GM12878 (cell line): Measurements from ENCODE around the gene SOS1. TPM values are rescaled to one million over a fixed set of nuclear protein-coding genes. Genes with fewer than 3 reads are reported as not detected.

Experiments used
- ATAC-seq: fragments of 200-7000 bp; cut with Tn5 transposase; 3 replicates; pipeline ENCODE4 v1.9.1; 2020; ENCODE audit warnings: mild to moderate bottlenecking, moderate library complexity
- BruUV-seq: library from RNA; stranded (reverse); fragments of 400-500 nt; replicated peaks from 2 replicates; lab custom pipeline; 2021; lab: Mats Ljungman, UMichigan
- CTCF ChIA-PET: fragments of 300-600 bp; sonication (Branson Sonifier 250); formaldehyde crosslinking; extraction: SDS; loops from one replicate; lab custom pipeline; 2021; ENCODE audit warnings: inconsistent platforms; lab: Yijun Ruan, JAX
- POLR2A ChIA-PET: fragments of 350-600 bp; formaldehyde crosslinking; extraction: SDS; loops from one replicate; lab custom pipeline; 2021; ENCODE audit warnings: inconsistent platforms; lab: Charles Lee
- RAD21 ChIA-PET: fragments of 300-600 bp; sonication (Branson Sonifier 250); formaldehyde crosslinking; loops from one replicate; lab custom pipeline; 2023; ENCODE audit warnings: antibody characterized with exemption; ENCODE audit not compliant: unreplicated experiment; lab: Charles Lee
- SMC1A ChIA-PET: fragments of 300-600 bp; sonication (Branson Sonifier 250); formaldehyde crosslinking; loops from one replicate; lab custom pipeline; 2023; ENCODE audit not compliant: unreplicated experiment, uncharacterized antibody; lab: Charles Lee
- DNase-seq: peaks from one replicate; pipeline ENCODE4 v3.0.0-alpha.2; 2011; ENCODE audit warnings: low read depth, low spot score
- FAIRE-seq: peaks from 3 replicates; lab custom pipeline; 2011; peaks lifted over from hg19 to GRCh38; lab: Jason Lieb, UNC
- H2AFZ ChIP-seq: 2 replicates; pipeline ENCODE4 v1.6.0; 2011; ENCODE audit warnings: low read depth, low read length, control low read depth; ENCODE audit not compliant: control insufficient read depth
- H3K27ac ChIP-seq: 2 replicates; pipeline ENCODE4 v1.5.1; 2011; ENCODE audit warnings: control low read depth; ENCODE audit not compliant: control insufficient read depth, insufficient read depth
- H3K27me3 ChIP-seq, 2 experiments: replicated peaks in 1 of 2; 2 replicates each; pipeline versions ENCODE4 v1.6.0 to v1.6.1; 2011; ENCODE audit warnings: low read length in 1 of 2; ENCODE audit not compliant: control insufficient read depth in 2 of 2, insufficient read depth in 2 of 2
- H3K36me3 ChIP-seq, 2 experiments: 2 replicates each; pipeline ENCODE4 v1.5.1; 2011; ENCODE audit warnings: low read length in 1 of 2; ENCODE audit not compliant: control insufficient read depth in 2 of 2, insufficient read depth in 2 of 2
- H3K4me1 ChIP-seq: 2 replicates; pipeline ENCODE4 v1.6.1; 2011; ENCODE audit warnings: mild to moderate bottlenecking, low read length, moderate library complexity, mixed read lengths; ENCODE audit not compliant: control insufficient read depth, insufficient read depth
- H3K4me2 ChIP-seq: 2 replicates; pipeline ENCODE4 v1.6.0; 2011; ENCODE audit warnings: control low read depth; ENCODE audit not compliant: control insufficient read depth, insufficient read depth
- H3K4me3 ChIP-seq: fragments of 200-600 bp; sonication (generic); 2 replicates; pipeline ENCODE4 v1.5.1; 2016
- H3K79me2 ChIP-seq: 2 replicates; pipeline ENCODE4 v1.6.0; 2011; ENCODE audit warnings: low read length; ENCODE audit not compliant: control insufficient read depth, insufficient read depth
- H3K9ac ChIP-seq: 2 replicates; pipeline ENCODE4 v1.8.0; 2011; ENCODE audit warnings: low read length, control low read depth, mixed read lengths; ENCODE audit not compliant: control insufficient read depth, insufficient read depth
- H3K9me3 ChIP-seq: replicated peaks from 3 replicates; pipeline ENCODE4 v1.5.1; 2011; ENCODE audit warnings: mild to moderate bottlenecking, low read length; ENCODE audit not compliant: control insufficient read depth, insufficient read depth
- H4K20me1 ChIP-seq: 2 replicates; pipeline ENCODE4 v1.6.0; 2011; ENCODE audit not compliant: control insufficient read depth, insufficient read depth
- BHLHE40 ChIP-seq, 2 experiments: fragments of 450-650 bp in 1 of 2; IDR thresholded peaks; 2 replicates each; pipeline ENCODE4 v1.6.1; 2011 to 2017; ENCODE audit warnings: low read depth in 2 of 2, borderline replicate concordance in 1 of 2, improper control_type of control experiment in 1 of 2, low read length in 1 of 2, mild to moderate bottlenecking in 1 of 2
- BMI1 ChIP-seq: fragments of 450-650 bp; IDR thresholded peaks from 2 replicates; pipeline ENCODE4 v1.6.1; 2016; ENCODE audit warnings: mild to moderate bottlenecking, moderate library complexity, borderline replicate concordance
- EED ChIP-seq: sonication (generic); IDR thresholded peaks from 2 replicates; pipeline ENCODE4 v1.6.1; 2016; ENCODE audit warnings: antibody characterized with exemption, low read depth
- FOS ChIP-seq: IDR thresholded peaks from 3 replicates; pipeline ENCODE4 v1.6.1; 2011; ENCODE audit warnings: borderline replicate concordance; ENCODE audit not compliant: insufficient read length; ENCODE audit errors: extremely low read depth
- HDAC6 ChIP-seq: fragments of 200-600 bp; sonication (generic); IDR thresholded peaks from one replicate; pipeline ENCODE4 v1.8.0; 2017; ENCODE audit warnings: antibody characterized with exemption; ENCODE audit not compliant: unreplicated experiment
- JUNB ChIP-seq: IDR thresholded peaks from 2 replicates; pipeline ENCODE4 v1.6.1; 2016; ENCODE audit warnings: antibody characterized with exemption, mild to moderate bottlenecking
- NFXL1 ChIP-seq: fragments of 450-650 bp; IDR thresholded peaks from 2 replicates; pipeline ENCODE4 v1.6.1; 2017; ENCODE audit warnings: antibody characterized with exemption, mild to moderate bottlenecking, borderline replicate concordance
- PML ChIP-seq: IDR thresholded peaks from 2 replicates; pipeline ENCODE4 v1.6.1; 2012; ENCODE audit warnings: low read length, inconsistent platforms
- RCOR1 ChIP-seq: conservative IDR thresholded peaks from 2 replicates; pipeline ENCODE4 v1.6.1; 2012; ENCODE audit warnings: low read depth, low read length, improper control_type of control experiment
- STAT3 ChIP-seq: IDR thresholded peaks from 2 replicates; pipeline ENCODE4 v1.6.1; 2011; ENCODE audit warnings: low read depth, low read length, improper control_type of control experiment
- WGBS: methylation state at CpG from one replicate; pipeline ENCODE4 v1.1.6; 2016; ENCODE audit warnings: low lambda C conversion rate; ENCODE audit not compliant: insufficient replicate concordance, insufficient coverage; ENCODE audit errors: missing lambda C conversion rate; 5-methylcytosine and 5-hydroxymethylcytosine counted together
- in situ Hi-C: fragments of 300-500 bp; cut with MboI; formaldehyde crosslinking; loops from 9 replicates; pipeline ENCODE4 v1.14.3; 2018; ENCODE audit warnings: mixed read lengths
- intact Hi-C: fragments of 100-400 bp; cut with micrococcal nuclease; formaldehyde crosslinking; loops from one replicate; pipeline ENCODE4 v1.14.2; 2022; ENCODE audit not compliant: unreplicated experiment
- polyA plus RNA-seq, 11 experiments: library from polyadenylated mRNA; depleted of rRNA in 4 of 11; unstranded in 6 of 11; stranded (reverse) in 5 of 11; fragments of >200 nt; fragmentation: Nextera tagmentation in 4 of 11; fragmentation: Illumina TruSeq in 1 of 11; extraction: Ambion mirVana in 4 of 11; extraction: Trizol in 1 of 11; gene quantifications; 1 replicate in 1 of 11; 2 replicates in 10 of 11; pipeline versions ENCODE4 v1.2.1 to v1.2.3, GENCODE V29; 2011 to 2016; ENCODE audit warnings: inconsistent platforms in 2 of 11, missing spikeins in 2 of 11, low read depth in 1 of 11
- total RNA-seq, 4 experiments: library from RNA; depleted of rRNA in 3 of 4; stranded (reverse); fragments of >200 nt in 3 of 4; fragmentation: Illumina TruSeq in 1 of 4; extraction: Trizol in 1 of 4; gene quantifications; 2 replicates each; pipeline versions ENCODE4 v1.2.1 to v1.2.3, GENCODE V29; 2013 to 2021
- TF ChIP-seq, protein P1 (sequence below): IDR thresholded peaks from 2 replicates; pipeline ENCODE4 v1.6.1; 2012; ENCODE audit warnings: low read depth, low read length, improper control_type of control experiment
- TF ChIP-seq, protein P2 (sequence below): IDR thresholded peaks from 2 replicates; pipeline ENCODE4 v1.6.1; 2012; ENCODE audit warnings: low read depth, low read length, improper control_type of control experiment
- TF ChIP-seq, protein P3 (sequence below): fragments of 450-650 bp; IDR thresholded peaks from 2 replicates; pipeline ENCODE4 v1.6.1; 2016; ENCODE audit warnings: mild to moderate bottlenecking
- TF ChIP-seq, protein P4 (sequence below): IDR thresholded peaks from 2 replicates; pipeline ENCODE4 v1.6.1; 2012; ENCODE audit warnings: improper control_type of control experiment, low read depth, low read length; ENCODE audit not compliant: insufficient replicate concordance
- TF ChIP-seq, protein P5 (sequence below): IDR thresholded peaks from 2 replicates; pipeline ENCODE4 v1.6.1; 2011; ENCODE audit warnings: low read depth, mild to moderate bottlenecking, low read length, moderate library complexity, borderline replicate concordance; ENCODE audit errors: extremely low read depth

Gene SOS1
- total and polyA plus RNA-seq, 10 of the 15 experiments (the other 5 are each of a cell fraction or from before 2014, with no cell fraction given): 2.1 to 24.1 (median 8.5) TPM

DNA sequence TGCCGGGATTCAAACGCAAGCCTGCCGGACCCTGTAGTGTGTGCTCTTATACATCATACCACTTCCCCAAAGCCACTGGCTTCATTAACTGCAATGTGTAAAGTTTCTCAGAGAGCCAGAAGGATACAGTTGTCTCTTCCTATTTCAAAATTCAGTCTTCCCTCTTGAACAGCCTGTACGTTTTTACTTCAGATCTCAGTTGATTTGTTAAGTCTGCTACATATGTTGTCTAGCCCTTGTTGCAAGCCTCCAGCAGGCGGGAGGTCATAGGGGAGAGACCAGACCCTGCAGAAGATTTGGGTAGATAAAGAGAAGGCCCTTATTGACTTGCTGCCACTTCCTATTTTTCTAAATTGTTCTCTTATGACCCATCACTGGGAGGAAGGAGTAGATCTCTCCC is 174.9 kb downstream of the SOS1 start:
- H2AFZ ChIP-seq: no peak overlapping the region
- ATAC-seq: no peak
- no peak overlapping the region for H3K4me3 ChIP-seq
- H3K9me3 ChIP-seq: no peaks in the 10 kb centered on the region
- no peak overlapping the region for H3K27ac ChIP-seq
- H3K27me3 ChIP-seq: no peaks in the 10 kb centered on the region
- BruUV-seq: no TSS peak
- ChIA-PET RAD21 (interaction anchor here (1.4 to 6.8 kb wide), 2 partner anchors 179 to 282 kb away, joined by 4 to 160 read pairs; no protein-coding TSS in a partner anchor), POLR2A (no interaction called here), CTCF (interaction anchor here (0.8 to 7.8 kb wide), 12 partner anchors 9 to 784 kb away, joined by 3 to 319 read pairs (median 5); no protein-coding TSS in a partner anchor), SMC1A (interaction anchor here (0.6 to 5.8 kb wide), 3 partner anchors 17 to 286 kb away, joined by 3 to 145 read pairs (median 12); no protein-coding TSS in a partner anchor)
- no peaks in the 10 kb centered on the region for H3K79me2 ChIP-seq
- in situ Hi-C loops (loop anchor here (5.0 kb wide), 1 partner anchor 281 kb away; no protein-coding TSS in a partner anchor), intact Hi-C loops (loop anchor here (5.0 kb wide), 1 partner anchor 111 kb away; no protein-coding TSS in a partner anchor)
- no peak overlapping the region for H3K4me2 ChIP-seq
- no peak for DNase-seq
- FAIRE-seq: no peak
- no peaks in the 10 kb centered on the region for H4K20me1 ChIP-seq
- no peak overlapping the region for H3K9ac ChIP-seq
- H3K36me3 ChIP-seq: no peaks in the 10 kb centered on the region
- 67% methylated on average over 5 of the region's 5 CpGs for WGBS
- no peaks in the 10 kb centered on the region for H3K4me1 ChIP-seq
- TF ChIP-seq, protein P1, sequence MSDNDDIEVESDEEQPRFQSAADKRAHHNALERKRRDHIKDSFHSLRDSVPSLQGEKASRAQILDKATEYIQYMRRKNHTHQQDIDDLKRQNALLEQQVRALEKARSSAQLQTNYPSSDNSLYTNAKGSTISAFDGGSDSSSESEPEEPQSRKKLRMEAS: no peak
- TF ChIP-seq EED (no peak), BMI1 (no peak), RCOR1 (no peak), NFXL1 (no peak), JUNB (no peak), STAT3 (no peak), FOS (no peak), BHLHE40 (IDR thresholded peaks at IDR 0.05; ENCODE audit: borderline replicate concordance in 1 of 2, low read depth in 2 of 2, low read length in 1 of 2) (no peak), HDAC6 (no peak), PML (no peak)
- TF ChIP-seq, protein P2, sequence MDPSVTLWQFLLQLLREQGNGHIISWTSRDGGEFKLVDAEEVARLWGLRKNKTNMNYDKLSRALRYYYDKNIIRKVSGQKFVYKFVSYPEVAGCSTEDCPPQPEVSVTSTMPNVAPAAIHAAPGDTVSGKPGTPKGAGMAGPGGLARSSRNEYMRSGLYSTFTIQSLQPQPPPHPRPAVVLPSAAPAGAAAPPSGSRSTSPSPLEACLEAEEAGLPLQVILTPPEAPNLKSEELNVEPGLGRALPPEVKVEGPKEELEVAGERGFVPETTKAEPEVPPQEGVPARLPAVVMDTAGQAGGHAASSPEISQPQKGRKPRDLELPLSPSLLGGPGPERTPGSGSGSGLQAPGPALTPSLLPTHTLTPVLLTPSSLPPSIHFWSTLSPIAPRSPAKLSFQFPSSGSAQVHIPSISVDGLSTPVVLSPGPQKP: no peak
- TF ChIP-seq, protein P3, sequence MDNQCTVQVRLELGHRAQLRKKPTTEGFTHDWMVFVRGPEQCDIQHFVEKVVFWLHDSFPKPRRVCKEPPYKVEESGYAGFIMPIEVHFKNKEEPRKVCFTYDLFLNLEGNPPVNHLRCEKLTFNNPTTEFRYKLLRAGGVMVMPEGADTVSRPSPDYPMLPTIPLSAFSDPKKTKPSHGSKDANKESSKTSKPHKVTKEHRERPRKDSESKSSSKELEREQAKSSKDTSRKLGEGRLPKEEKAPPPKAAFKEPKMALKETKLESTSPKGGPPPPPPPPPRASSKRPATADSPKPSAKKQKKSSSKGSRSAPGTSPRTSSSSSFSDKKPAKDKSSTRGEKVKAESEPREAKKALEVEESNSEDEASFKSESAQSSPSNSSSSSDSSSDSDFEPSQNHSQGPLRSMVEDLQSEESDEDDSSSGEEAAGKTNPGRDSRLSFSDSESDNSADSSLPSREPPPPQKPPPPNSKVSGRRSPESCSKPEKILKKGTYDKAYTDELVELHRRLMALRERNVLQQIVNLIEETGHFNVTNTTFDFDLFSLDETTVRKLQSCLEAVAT: no peak
- TF ChIP-seq, protein P4, sequence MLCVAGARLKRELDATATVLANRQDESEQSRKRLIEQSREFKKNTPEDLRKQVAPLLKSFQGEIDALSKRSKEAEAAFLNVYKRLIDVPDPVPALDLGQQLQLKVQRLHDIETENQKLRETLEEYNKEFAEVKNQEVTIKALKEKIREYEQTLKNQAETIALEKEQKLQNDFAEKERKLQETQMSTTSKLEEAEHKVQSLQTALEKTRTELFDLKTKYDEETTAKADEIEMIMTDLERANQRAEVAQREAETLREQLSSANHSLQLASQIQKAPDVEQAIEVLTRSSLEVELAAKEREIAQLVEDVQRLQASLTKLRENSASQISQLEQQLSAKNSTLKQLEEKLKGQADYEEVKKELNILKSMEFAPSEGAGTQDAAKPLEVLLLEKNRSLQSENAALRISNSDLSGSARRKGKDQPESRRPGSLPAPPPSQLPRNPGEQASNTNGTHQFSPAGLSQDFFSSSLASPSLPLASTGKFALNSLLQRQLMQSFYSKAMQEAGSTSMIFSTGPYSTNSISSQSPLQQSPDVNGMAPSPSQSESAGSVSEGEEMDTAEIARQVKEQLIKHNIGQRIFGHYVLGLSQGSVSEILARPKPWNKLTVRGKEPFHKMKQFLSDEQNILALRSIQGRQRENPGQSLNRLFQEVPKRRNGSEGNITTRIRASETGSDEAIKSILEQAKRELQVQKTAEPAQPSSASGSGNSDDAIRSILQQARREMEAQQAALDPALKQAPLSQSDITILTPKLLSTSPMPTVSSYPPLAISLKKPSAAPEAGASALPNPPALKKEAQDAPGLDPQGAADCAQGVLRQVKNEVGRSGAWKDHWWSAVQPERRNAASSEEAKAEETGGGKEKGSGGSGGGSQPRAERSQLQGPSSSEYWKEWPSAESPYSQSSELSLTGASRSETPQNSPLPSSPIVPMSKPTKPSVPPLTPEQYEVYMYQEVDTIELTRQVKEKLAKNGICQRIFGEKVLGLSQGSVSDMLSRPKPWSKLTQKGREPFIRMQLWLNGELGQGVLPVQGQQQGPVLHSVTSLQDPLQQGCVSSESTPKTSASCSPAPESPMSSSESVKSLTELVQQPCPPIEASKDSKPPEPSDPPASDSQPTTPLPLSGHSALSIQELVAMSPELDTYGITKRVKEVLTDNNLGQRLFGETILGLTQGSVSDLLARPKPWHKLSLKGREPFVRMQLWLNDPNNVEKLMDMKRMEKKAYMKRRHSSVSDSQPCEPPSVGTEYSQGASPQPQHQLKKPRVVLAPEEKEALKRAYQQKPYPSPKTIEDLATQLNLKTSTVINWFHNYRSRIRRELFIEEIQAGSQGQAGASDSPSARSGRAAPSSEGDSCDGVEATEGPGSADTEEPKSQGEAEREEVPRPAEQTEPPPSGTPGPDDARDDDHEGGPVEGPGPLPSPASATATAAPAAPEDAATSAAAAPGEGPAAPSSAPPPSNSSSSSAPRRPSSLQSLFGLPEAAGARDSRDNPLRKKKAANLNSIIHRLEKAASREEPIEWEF: no peak
- TF ChIP-seq, protein P5, sequence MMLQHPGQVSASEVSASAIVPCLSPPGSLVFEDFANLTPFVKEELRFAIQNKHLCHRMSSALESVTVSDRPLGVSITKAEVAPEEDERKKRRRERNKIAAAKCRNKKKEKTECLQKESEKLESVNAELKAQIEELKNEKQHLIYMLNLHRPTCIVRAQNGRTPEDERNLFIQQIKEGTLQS: no peak
